Measurements from ENCODE around the gene PADI3. TPM values are rescaled to one million over a fixed set of nuclear protein-coding genes. Genes with fewer than 3 reads are reported as not detected.

PADI3 gene
- total and polyA plus RNA-seq, 2 donors (not counting 3 experiments of a cell fraction or from before 2014, with no cell fraction given) = not detected

- Histone ChIP-seq H3K4me3 (replicated peaks in 1 of 3; ENCODE audit: insufficient read depth in 1 of 3, low read depth in 1 of 3, low read length in 3 of 3) (no peak overlapping the region), H3K9me3 (replicated peaks; ENCODE audit: control insufficient read depth, insufficient read depth, low read length) (no peaks in the 10 kb centered on the region), H3K4me1 (ENCODE audit: control insufficient read depth, extremely low read depth, insufficient read depth, low read length) (peaks cover 4% of the 10 kb centered on the region), H3K9ac (replicated peaks; ENCODE audit: extremely low read depth, insufficient read depth, low read length) (no peak overlapping the region), H4K20me1 (replicated peaks; ENCODE audit: control insufficient read depth, extremely low read depth, insufficient read depth, low read length) (no peaks in the 10 kb centered on the region), H3K79me2 (ENCODE audit: control insufficient read depth, insufficient read depth, low read length) (no peaks in the 10 kb centered on the region), H3K36me3 (ENCODE audit: control insufficient read depth in 2 of 2, extremely low read depth in 1 of 2, insufficient read depth in 2 of 2, low read length in 2 of 2) (no peaks in the 10 kb centered on the region), H2AFZ (ENCODE audit: low read depth, low read length) (no peak overlapping the region), H3K27me3 (ENCODE audit: control insufficient read depth in 2 of 2, insufficient read depth in 2 of 2, low read length in 2 of 2) (no peaks in the 10 kb centered on the region), H3K9me1 (replicated peaks; ENCODE audit: control insufficient read depth, extremely low read depth, insufficient read depth, low read length) (no peaks in the 10 kb centered on the region), H3K27ac (ENCODE audit: insufficient read depth, low read depth, low read length) (no peak overlapping the region), H3K4me2 (ENCODE audit: insufficient read depth, low read length) (no peak overlapping the region)
- FAIRE-seq (no peak), DNase-seq (ENCODE audit: low read depth, low spot score) (no peak)
- dilution Hi-C loops (cut with MboI; ENCODE audit: extremely low pct_ligation_motif_present, low sequenced_read_pairs) = no loop called here
- BruUV-seq (replicated peaks) = no TSS peak
- ChIA-PET CTCF (interaction anchor here (0.9 to 1.6 kb wide), 3 partner anchors 11 to 161 kb away, joined by 3 to 9 read pairs (median 3); no protein-coding TSS in a partner anchor), POLR2A (no interaction called here)
- intact Hi-C loops (cut with micrococcal nuclease) = no loop called here
- TF ChIP-seq JUN (IDR thresholded peaks at IDR 0.05; ENCODE audit: borderline replicate concordance, insufficient read depth, insufficient read length, low read depth) (no peak), POLR2AphosphoS5 (IDR thresholded peaks at IDR 0.05; ENCODE audit: insufficient read depth, low read depth, low read length) (no peak), GATA2 (IDR thresholded peaks at IDR 0.05; ENCODE audit: insufficient read depth, insufficient read length, low read depth, low read length) (no peak), POLR2A (IDR thresholded peaks at IDR 0.05; ENCODE audit: low read depth, low read length) (no peak), CTCF (IDR thresholded peaks at IDR 0.05; ENCODE audit: extremely low read depth in 1 of 2, insufficient read depth in 1 of 2, low read depth in 1 of 2, low read length in 2 of 2) (no peak), MYC (IDR thresholded peaks at IDR 0.05; ENCODE audit: low read depth, low read length) (no peak), FOS (IDR thresholded peaks at IDR 0.05; ENCODE audit: borderline replicate concordance, insufficient read depth, low read length) (no peak), EZH2 (IDR thresholded peaks at IDR 0.05; ENCODE audit: borderline replicate concordance, low read depth, low read length, severe bottlenecking) (no peak), MAX (IDR thresholded peaks at IDR 0.05; ENCODE audit: insufficient read depth, insufficient read length) (no peak)
Observed at GRCh38 chr1:17287130-17287776, 38.4 kb downstream of the PADI3 start.

Data from endothelial cell of umbilical vein (primary cell).